ENCODE results near the gene SCGB1A1. TPM values are rescaled to one million over a fixed set of nuclear protein-coding genes. Genes with fewer than 3 reads are reported as not detected.

Gene SCGB1A1
- total RNA-seq, 1 donor from 2014 or later, result not detected

GRCh38 chr11:62410972-62411371, 7.9 kb upstream of the SCGB1A1 start:
- H3K4me3 ChIP-seq, result no peak overlapping the region
- intact Hi-C loops (cut with DNase I), result no loop called here
- TF ChIP-seq POLR2A (IDR thresholded peaks at IDR 0.05), result no peak
- no peak for TF ChIP-seq CTCF (IDR thresholded peaks at IDR 0.05)
- TF ChIP-seq POLR2AphosphoS5 (IDR thresholded peaks at IDR 0.05; ENCODE audit: insufficient read depth in 1 of 2, low read depth in 1 of 2), result no peak
- no peak overlapping the region for H3K27ac ChIP-seq
- no peaks in the 10 kb centered on the region for H3K9me3 ChIP-seq
- H3K36me3 ChIP-seq, result no peaks in the 10 kb centered on the region
- DNase-seq (ENCODE audit: extremely low spot score in 2 of 2), result no peak
- H3K27me3 ChIP-seq, result no peaks in the 10 kb centered on the region
- H3K4me1 ChIP-seq, result peaks cover 34% of the 10 kb centered on the region

GRCh38 chr11:62411524-62411923, 7.3 kb upstream of the SCGB1A1 start:
- Histone ChIP-seq H3K4me3 (no peak overlapping the region), H3K27me3 (no peaks in the 10 kb centered on the region), H3K27ac (no peak overlapping the region), H3K9me3 (no peaks in the 10 kb centered on the region), H3K4me1 (peaks cover 28% of the 10 kb centered on the region), H3K36me3 (no peaks in the 10 kb centered on the region)
- no peak for TF ChIP-seq CTCF (IDR thresholded peaks at IDR 0.05)
- no peak for TF ChIP-seq POLR2AphosphoS5 (IDR thresholded peaks at IDR 0.05; ENCODE audit: insufficient read depth in 1 of 2, low read depth in 1 of 2)
- no peak for TF ChIP-seq POLR2A (IDR thresholded peaks at IDR 0.05)
- intact Hi-C loops (cut with DNase I), result no loop called here
- DNase-seq (ENCODE audit: extremely low spot score in 2 of 2), result no peak

GRCh38 chr11:62413060-62413696, 5.7 kb upstream of the SCGB1A1 start:
- Histone ChIP-seq H3K9me3 (no peaks in the 10 kb centered on the region), H3K4me1 (peaks cover 27% of the 10 kb centered on the region), H3K4me3 (no peak overlapping the region), H3K36me3 (no peaks in the 10 kb centered on the region), H3K27ac (no peak overlapping the region), H3K27me3 (no peaks in the 10 kb centered on the region)
- no peak for DNase-seq (ENCODE audit: extremely low spot score in 2 of 2)
- TF ChIP-seq POLR2A (IDR thresholded peaks at IDR 0.05) (no peak), POLR2AphosphoS5 (IDR thresholded peaks at IDR 0.05; ENCODE audit: insufficient read depth in 1 of 2, low read depth in 1 of 2) (no peak), CTCF (IDR thresholded peaks at IDR 0.05) (no peak)
- intact Hi-C loops (cut with DNase I), result no loop called here

GRCh38 chr11:62416596-62416995, 2.2 kb upstream of the SCGB1A1 start:
- no peaks in the 10 kb centered on the region for H3K36me3 ChIP-seq
- intact Hi-C loops (cut with DNase I), result no loop called here
- no peaks in the 10 kb centered on the region for H3K9me3 ChIP-seq
- no peaks in the 10 kb centered on the region for H3K27me3 ChIP-seq
- no peak overlapping the region for H3K4me3 ChIP-seq
- H3K4me1 ChIP-seq, result peaks cover 38% of the 10 kb centered on the region
- no peak for DNase-seq (ENCODE audit: extremely low spot score in 2 of 2)
- TF ChIP-seq CTCF (IDR thresholded peaks at IDR 0.05) (no peak), POLR2A (IDR thresholded peaks at IDR 0.05) (no peak), POLR2AphosphoS5 (IDR thresholded peaks at IDR 0.05; ENCODE audit: insufficient read depth in 1 of 2, low read depth in 1 of 2) (no peak)
- no peak overlapping the region for H3K27ac ChIP-seq

GRCh38 chr11:62418136-62418535, 697 bp upstream of the SCGB1A1 start:
- TF ChIP-seq POLR2AphosphoS5 (IDR thresholded peaks at IDR 0.05; ENCODE audit: insufficient read depth in 1 of 2, low read depth in 1 of 2) (no peak), CTCF (IDR thresholded peaks at IDR 0.05) (no peak), POLR2A (IDR thresholded peaks at IDR 0.05) (no peak)
- Histone ChIP-seq H3K4me1 (peaks cover 30% of the 10 kb centered on the region), H3K27me3 (no peaks in the 10 kb centered on the region), H3K36me3 (no peaks in the 10 kb centered on the region), H3K27ac (peak overlapping the region; percentile 86), H3K9me3 (no peaks in the 10 kb centered on the region), H3K4me3 (no peak overlapping the region)
- no peak for DNase-seq (ENCODE audit: extremely low spot score in 2 of 2)
- intact Hi-C loops (cut with DNase I), result no loop called here

All from vagina (tissue), 2 donors.